Uterus (tissue), 2 donors: ENCODE results near the gene SSC4D.

Experiments
- CTCF ChIP-seq, 4 experiments: fragments of 200-600 bp in 2 of 4; fragments of 450-650 bp in 2 of 4; sonication (generic) in 2 of 4; IDR thresholded peaks; one replicate each; pipeline ENCODE4 v1.5.1; 2016 to 2019; ENCODE audit warnings: antibody characterized with exemption in 4 of 4, mild to moderate bottlenecking in 2 of 4, moderate library complexity in 1 of 4
- POLR2A ChIP-seq, 2 donors: fragments of 450-650 bp; IDR thresholded peaks; one replicate each; pipeline ENCODE4 v1.6.1; 2016; ENCODE audit warnings: antibody characterized with exemption in 2 of 2, mild to moderate bottlenecking in 1 of 2, moderate library complexity in 1 of 2

DNA sequence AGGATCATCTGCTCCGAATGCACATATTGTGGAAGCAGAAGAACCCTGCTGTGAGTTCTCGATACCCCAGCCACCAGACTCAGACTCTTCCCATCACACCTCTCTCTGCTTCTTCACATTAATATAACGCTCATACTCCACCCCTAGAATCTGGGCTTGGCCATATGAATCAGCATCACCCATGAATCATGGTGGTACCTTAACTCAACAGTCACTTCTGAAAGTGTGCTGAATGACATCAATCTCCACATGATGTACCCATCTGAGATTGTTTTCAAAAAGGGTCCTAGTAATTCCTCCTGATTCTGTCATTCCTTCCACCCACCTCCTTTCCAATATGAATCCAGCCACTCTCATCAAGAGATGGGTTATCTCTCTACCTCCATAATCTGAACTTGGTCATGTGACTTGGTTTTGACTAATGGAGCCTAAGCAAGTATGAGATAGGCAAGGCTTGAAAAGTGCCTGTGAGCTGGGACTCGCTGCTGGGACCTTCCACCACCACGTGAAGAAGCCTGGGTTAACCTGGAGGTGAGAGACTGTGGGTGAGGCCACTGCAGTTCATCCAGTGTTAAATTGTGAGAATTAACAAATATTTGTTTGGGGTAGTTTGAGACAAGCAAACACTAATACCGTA lies 66.1 kb downstream of the SSC4D start:
- TF ChIP-seq POLR2A (IDR thresholded peaks at IDR 0.05) (no peak), CTCF (IDR thresholded peaks at IDR 0.05) (no peak)
